ENCODE results near the gene WDR17.

- TF ChIP-seq CTCF (conservative IDR thresholded peaks at IDR 0.05; ENCODE audit: low read depth, low read length) (no peak), EZH2 (IDR thresholded peaks at IDR 0.05; ENCODE audit: low read length, unreplicated experiment) (no peak)
Measured at GRCh38 chr4:176156656-176157055, 91.0 kb downstream of the WDR17 start.
